ENCODE data around the gene NT5M. TPM values are rescaled to one million over a fixed set of nuclear protein-coding genes. Genes with fewer than 3 reads are reported as not detected.

Gene NT5M
- total RNA-seq, 1 experiment from 2014 or later = 10.8 TPM

DNA sequence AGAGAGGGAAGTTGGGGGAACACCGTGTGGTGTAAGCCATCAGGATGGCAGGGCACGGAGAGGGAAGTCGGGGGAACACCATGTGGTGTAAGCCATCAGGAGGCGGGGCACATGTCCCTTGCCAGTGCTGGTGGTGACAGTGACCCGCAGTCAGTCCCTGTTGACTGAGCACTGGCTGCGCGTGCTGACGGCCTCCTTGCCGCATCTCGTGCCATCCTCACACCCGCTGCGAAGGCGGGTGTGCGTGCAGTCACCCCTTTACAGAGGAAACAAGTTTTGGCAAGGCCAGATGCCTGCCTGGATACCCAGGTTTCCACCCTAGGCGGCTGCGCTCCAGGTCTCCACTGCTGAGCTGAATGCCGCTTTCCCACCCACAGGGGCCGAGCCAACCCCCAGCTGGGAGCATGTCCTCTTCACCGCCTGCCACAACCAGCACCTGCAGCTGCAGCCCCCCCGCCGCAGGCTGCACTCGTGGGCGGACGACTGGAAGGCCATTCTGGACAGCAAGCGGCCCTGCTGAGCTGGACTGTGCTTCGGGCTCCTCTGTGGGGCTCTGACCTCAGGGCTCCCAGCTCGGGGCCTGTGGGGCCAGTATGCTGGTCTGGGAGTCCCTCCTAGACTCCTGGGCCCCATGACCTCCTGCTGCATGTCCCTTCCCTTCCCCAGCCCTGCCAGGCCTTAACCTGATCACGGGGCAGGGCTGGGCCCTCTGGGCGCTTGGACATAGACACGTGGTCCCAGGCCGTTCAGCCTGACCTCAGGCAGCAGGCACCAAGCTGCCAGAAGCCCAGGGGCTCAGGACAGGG is 43.5 kb downstream of the NT5M start:
- no peak overlapping the region for H3K27ac Mint-ChIP-seq
- H3K4me1 Mint-ChIP-seq = peaks cover 4% of the 10 kb centered on the region
- H3K36me3 Mint-ChIP-seq = no peaks in the 10 kb centered on the region
- DNase-seq (ENCODE audit: low spot score) (no peak), ATAC-seq (no peak)
- H3K4me3 Mint-ChIP-seq = no peak overlapping the region
- no peak for TF ChIP-seq ZNF396 (CRISPR knock-in tag; IDR thresholded peaks at IDR 0.05; ENCODE audit: borderline replicate concordance)
- TF ChIP-seq, protein P1, sequence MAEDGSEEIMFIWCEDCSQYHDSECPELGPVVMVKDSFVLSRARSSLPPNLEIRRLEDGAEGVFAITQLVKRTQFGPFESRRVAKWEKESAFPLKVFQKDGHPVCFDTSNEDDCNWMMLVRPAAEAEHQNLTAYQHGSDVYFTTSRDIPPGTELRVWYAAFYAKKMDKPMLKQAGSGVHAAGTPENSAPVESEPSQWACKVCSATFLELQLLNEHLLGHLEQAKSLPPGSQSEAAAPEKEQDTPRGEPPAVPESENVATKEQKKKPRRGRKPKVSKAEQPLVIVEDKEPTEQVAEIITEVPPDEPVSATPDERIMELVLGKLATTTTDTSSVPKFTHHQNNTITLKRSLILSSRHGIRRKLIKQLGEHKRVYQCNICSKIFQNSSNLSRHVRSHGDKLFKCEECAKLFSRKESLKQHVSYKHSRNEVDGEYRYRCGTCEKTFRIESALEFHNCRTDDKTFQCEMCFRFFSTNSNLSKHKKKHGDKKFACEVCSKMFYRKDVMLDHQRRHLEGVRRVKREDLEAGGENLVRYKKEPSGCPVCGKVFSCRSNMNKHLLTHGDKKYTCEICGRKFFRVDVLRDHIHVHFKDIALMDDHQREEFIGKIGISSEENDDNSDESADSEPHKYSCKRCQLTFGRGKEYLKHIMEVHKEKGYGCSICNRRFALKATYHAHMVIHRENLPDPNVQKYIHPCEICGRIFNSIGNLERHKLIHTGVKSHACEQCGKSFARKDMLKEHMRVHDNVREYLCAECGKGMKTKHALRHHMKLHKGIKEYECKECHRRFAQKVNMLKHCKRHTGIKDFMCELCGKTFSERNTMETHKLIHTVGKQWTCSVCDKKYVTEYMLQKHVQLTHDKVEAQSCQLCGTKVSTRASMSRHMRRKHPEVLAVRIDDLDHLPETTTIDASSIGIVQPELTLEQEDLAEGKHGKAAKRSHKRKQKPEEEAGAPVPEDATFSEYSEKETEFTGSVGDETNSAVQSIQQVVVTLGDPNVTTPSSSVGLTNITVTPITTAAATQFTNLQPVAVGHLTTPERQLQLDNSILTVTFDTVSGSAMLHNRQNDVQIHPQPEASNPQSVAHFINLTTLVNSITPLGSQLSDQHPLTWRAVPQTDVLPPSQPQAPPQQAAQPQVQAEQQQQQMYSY (CRISPR knock-in tag; IDR thresholded peaks at IDR 0.05) = no peak
- no peak for TF ChIP-seq CTCF (IDR thresholded peaks at IDR 0.05)
- no peak for TF ChIP-seq FOXP1 (CRISPR knock-in tag; IDR thresholded peaks at IDR 0.05; ENCODE audit: borderline replicate concordance)
- no peak for TF ChIP-seq ATF1 (CRISPR knock-in tag; IDR thresholded peaks at IDR 0.05)
- no peak for TF ChIP-seq FOXP4 (CRISPR knock-in tag; IDR thresholded peaks at IDR 0.05)
- CTCF ChIA-PET = interaction anchor here (1.1 to 1.3 kb wide), 3 partner anchors 8 to 150 kb away, joined by 3 to 4 read pairs (median 3); no protein-coding TSS in a partner anchor
- POLR2A ChIA-PET = no interaction called here
- H3K27me3 Mint-ChIP-seq (ENCODE audit: low read depth) = no peaks in the 10 kb centered on the region
- H3K9me3 Mint-ChIP-seq = no peaks in the 10 kb centered on the region

DNA sequence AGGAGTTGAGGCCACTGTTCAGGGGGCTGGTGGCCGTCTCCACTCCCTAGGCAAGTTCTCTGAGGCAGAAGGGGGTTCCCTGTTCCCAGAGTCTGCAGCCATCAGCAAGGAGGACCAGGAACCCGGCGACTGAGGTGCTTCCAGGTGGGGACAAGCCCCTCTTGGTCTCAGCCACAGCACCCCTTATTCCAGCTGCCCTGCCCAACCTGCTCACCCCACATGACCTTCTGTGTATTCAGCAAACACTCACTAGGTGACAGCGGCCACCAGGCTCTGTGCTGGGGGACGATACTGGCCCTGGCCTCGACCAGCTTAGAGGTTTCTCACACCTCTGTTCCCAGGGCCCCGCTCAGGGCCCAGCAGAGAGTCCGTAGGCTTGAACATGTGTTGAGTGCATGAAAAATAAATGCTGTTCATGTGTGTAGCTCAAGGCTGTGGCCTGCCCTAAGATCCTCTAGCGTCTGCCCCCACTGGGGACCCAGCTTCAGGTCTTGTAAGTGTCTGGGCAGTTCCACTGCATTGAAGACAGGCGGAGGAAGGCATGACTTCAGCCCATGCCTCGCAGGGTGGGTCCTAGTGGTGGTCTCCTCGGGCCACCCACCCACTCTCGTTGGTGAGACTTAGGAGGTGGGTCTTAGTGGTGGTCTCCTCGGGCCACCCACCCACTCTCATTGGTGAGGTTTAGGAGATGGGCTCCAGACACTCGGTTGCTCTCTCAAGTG is 44.2 kb downstream of the NT5M start:
- ATAC-seq (no peak), DNase-seq (ENCODE audit: low spot score) (no peak)
- Mint-ChIP-seq H3K36me3 (no peaks in the 10 kb centered on the region), H3K4me3 (no peak overlapping the region), H3K27me3 (ENCODE audit: low read depth) (no peaks in the 10 kb centered on the region), H3K9me3 (no peaks in the 10 kb centered on the region), H3K4me1 (peaks cover 7% of the 10 kb centered on the region), H3K27ac (no peak overlapping the region)
- CTCF ChIA-PET = interaction anchor here (1.1 to 1.3 kb wide), 3 partner anchors 8 to 149 kb away, joined by 3 to 4 read pairs (median 3); no protein-coding TSS in a partner anchor
- TF ChIP-seq KAT7 (CRISPR knock-in tag; IDR thresholded peaks at IDR 0.05; ENCODE audit: borderline replicate concordance) = no peak
- TF ChIP-seq, protein P2, sequence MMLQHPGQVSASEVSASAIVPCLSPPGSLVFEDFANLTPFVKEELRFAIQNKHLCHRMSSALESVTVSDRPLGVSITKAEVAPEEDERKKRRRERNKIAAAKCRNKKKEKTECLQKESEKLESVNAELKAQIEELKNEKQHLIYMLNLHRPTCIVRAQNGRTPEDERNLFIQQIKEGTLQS (CRISPR knock-in tag; conservative IDR thresholded peaks at IDR 0.05) = no peak
- no peak for TF ChIP-seq PREB (CRISPR knock-in tag; IDR thresholded peaks at IDR 0.05; ENCODE audit: borderline replicate concordance)
- TF ChIP-seq ZNF396 (CRISPR knock-in tag; IDR thresholded peaks at IDR 0.05; ENCODE audit: borderline replicate concordance) = no peak
- TF ChIP-seq ELF4 (CRISPR knock-in tag; IDR thresholded peaks at IDR 0.05; ENCODE audit: low read depth) = no peak
- no peak for TF ChIP-seq MXD4 (CRISPR knock-in tag; IDR thresholded peaks at IDR 0.05; ENCODE audit: borderline replicate concordance)
- POLR2A ChIA-PET = no interaction called here
